Gastrocnemius medialis (tissue), 4 donors: Measurements from ENCODE around the gene PYGL. TPM values are rescaled to one million over a fixed set of nuclear protein-coding genes. Genes with fewer than 3 reads are reported as not detected.
"Not testable (repeated sequence)": the region's sequence is repeated elsewhere in the genome, so short reads cannot be mapped to it uniquely, and the experiment has no call there.

ENCODE experiments used
- ATAC-seq, 2 donors: fragments of 150-250 bp; one replicate each; pipeline ENCODE4 v1.9.1; 2016
- DNase-seq, 2 donors: peaks; one replicate each; pipeline ENCODE4 v3.0.0-alpha.2; 2019
- H3K27ac ChIP-seq, 4 donors: fragments of 200-600 bp; sonication (generic); 1 replicate in 1 of 4; 2 replicates in 3 of 4; pipeline ENCODE4 v1.5.1; 2016 to 2018; ENCODE audit warnings: mild to moderate bottlenecking in 2 of 4, moderate library complexity in 1 of 4
- H3K27me3 ChIP-seq, 3 donors: fragments of 200-600 bp; sonication (generic) in 2 of 3; 1 replicate in 1 of 3; 2 replicates in 2 of 3; pipeline versions ENCODE4 v1.5.1 to v1.6.0; 2016 to 2019; ENCODE audit warnings: mild to moderate bottlenecking in 1 of 3, moderate library complexity in 1 of 3
- H3K36me3 ChIP-seq, 2 donors: fragments of 200-600 bp; sonication (generic) in 1 of 2; one replicate each; pipeline ENCODE4 v1.5.1; 2017 to 2018
- H3K4me1 ChIP-seq, 2 donors: fragments of 200-600 bp; sonication (generic) in 1 of 2; one replicate each; pipeline ENCODE4 v1.5.1; 2016 to 2017; ENCODE audit warnings: mild to moderate bottlenecking in 2 of 2
- H3K4me3 ChIP-seq, 4 donors: fragments of 200-600 bp; sonication (generic) in 3 of 4; 1 replicate in 1 of 4; 2 replicates in 3 of 4; pipeline ENCODE4 v1.5.1; 2016 to 2019; ENCODE audit warnings: mild to moderate bottlenecking in 2 of 4
- H3K9me3 ChIP-seq, 3 donors: fragments of 200-600 bp; sonication (generic) in 2 of 3; 1 replicate in 1 of 3; 2 replicates in 2 of 3; pipeline ENCODE4 v1.5.1; 2016 to 2019
- POLR2A ChIP-seq, 2 donors: fragments of 450-650 bp; IDR thresholded peaks; one replicate each; pipeline ENCODE4 v1.6.1; 2017; ENCODE audit warnings: antibody characterized with exemption in 2 of 2, mild to moderate bottlenecking in 2 of 2, moderate library complexity in 2 of 2
- in situ Hi-C, 4 donors: fragments of 200-750 bp; cut with MboI; loops; one replicate each; pipeline versions ENCODE4 v1.15.0 to v1.8.0; 2017; ENCODE audit warnings: low sequenced_read_pairs in 4 of 4
- intact Hi-C: fragments of 100-400 bp; cut with DNase I; formaldehyde crosslinking; loops from one replicate; pipeline ENCODE4 v1.15.1; 2023; ENCODE audit warnings: low total_unique reads
- total RNA-seq, 4 donors: library from RNA; depleted of rRNA; stranded (reverse); fragments of >200 nt; gene quantifications; one replicate each; pipeline versions ENCODE4 v1.1.0 to v1.2.3, GENCODE V29; 2016
- TF ChIP-seq, protein P1 (sequence below), 5 experiments: fragments of 450-650 bp in 3 of 5; fragments of 200-600 bp in 2 of 5; sonication (generic) in 2 of 5; IDR thresholded peaks in 4 of 5; conservative IDR thresholded peaks in 1 of 5; 1 replicate in 4 of 5; 2 replicates in 1 of 5; pipeline ENCODE4 v1.5.1; 2016 to 2019; ENCODE audit warnings: antibody characterized with exemption in 5 of 5, mild to moderate bottlenecking in 3 of 5, moderate library complexity in 3 of 5

The PYGL gene
- total RNA-seq, 4 donors from 2014 or later, result 4.8 to 8.6 (median 6.4) TPM

DNA sequence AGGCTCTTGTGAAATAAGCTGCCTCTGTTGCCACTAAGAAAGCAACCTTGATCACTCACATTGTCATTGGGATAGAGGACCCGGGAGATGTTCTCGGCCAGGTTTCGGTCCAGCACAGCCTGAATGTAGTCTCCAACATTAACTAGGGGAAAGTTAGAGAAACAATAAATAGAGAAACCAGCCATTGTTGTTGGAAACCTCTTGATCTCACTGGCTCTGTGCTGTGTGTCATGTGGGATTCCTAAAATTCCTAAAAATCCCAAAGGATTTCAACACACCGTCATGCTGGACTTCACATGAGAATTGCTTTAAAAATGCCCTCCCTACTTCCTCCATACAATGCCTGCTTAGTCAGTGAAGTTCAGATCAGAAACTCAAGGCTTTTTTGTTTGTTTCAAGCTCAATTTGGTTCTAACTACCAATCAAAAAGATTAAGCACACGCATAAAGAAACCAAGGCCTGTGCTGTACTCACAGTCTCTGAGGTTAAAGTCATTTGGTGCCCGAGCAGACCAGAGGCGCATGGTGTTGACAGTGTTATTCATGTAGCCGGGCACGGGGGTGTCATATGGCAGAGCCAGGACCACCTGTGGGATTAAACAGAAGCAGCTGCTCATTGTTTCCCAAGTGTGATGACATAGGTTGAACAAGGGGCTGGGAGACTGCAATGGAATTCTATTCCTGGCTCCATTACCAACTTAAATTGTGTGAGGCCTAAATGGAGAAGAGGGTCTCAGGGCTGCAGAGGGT lies 23.6 kb downstream of the PYGL start:
- Histone ChIP-seq H3K27ac (no peak overlapping the region), H3K4me3 (no peak overlapping the region), H3K27me3 (no peaks in the 10 kb centered on the region), H3K4me1 (no peaks in the 10 kb centered on the region), H3K9me3 (no peaks in the 10 kb centered on the region), H3K36me3 (peaks cover 0 to 4% of the 10 kb centered on the region in 2 donors)
- in situ Hi-C loops, result no loop called here
- intact Hi-C loops, result no loop called here
- DNase-seq (no peak), ATAC-seq (peak in 1 of 2 donors; percentile 41)
- TF ChIP-seq, protein P1, sequence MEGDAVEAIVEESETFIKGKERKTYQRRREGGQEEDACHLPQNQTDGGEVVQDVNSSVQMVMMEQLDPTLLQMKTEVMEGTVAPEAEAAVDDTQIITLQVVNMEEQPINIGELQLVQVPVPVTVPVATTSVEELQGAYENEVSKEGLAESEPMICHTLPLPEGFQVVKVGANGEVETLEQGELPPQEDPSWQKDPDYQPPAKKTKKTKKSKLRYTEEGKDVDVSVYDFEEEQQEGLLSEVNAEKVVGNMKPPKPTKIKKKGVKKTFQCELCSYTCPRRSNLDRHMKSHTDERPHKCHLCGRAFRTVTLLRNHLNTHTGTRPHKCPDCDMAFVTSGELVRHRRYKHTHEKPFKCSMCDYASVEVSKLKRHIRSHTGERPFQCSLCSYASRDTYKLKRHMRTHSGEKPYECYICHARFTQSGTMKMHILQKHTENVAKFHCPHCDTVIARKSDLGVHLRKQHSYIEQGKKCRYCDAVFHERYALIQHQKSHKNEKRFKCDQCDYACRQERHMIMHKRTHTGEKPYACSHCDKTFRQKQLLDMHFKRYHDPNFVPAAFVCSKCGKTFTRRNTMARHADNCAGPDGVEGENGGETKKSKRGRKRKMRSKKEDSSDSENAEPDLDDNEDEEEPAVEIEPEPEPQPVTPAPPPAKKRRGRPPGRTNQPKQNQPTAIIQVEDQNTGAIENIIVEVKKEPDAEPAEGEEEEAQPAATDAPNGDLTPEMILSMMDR (IDR thresholded peaks at IDR 0.05 in 4 of 5, conservative IDR thresholded peaks at IDR 0.05 in 1 of 5), result no peak
- TF ChIP-seq POLR2A (IDR thresholded peaks at IDR 0.05), result no peak

DNA sequence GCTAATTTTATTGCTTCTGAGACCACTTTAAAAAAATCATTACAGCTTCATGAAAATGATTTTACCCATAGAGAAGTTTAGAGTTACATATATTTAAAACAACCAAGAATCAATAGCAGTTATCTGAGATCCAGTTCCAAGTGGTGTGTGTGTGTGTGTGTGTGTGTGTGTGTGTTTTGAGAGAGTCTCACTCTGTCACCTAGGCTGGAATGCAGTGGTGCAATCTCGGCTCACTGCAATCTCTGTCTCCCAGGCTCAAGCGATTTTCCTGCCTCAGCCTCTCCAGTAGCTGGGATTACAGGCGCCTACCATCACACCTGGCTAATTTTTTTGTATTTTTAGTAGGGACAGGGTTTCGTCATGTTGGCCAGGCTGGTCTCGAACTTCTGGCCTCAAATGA lies 24.8 kb downstream of the PYGL start:
- ATAC-seq, in situ Hi-C loops, DNase-seq, H3K4me3 ChIP-seq, H3K27me3 ChIP-seq, intact Hi-C loops, H3K36me3 ChIP-seq, H3K27ac ChIP-seq, H3K9me3 ChIP-seq, H3K4me1 ChIP-seq: not testable (repeated sequence)

DNA sequence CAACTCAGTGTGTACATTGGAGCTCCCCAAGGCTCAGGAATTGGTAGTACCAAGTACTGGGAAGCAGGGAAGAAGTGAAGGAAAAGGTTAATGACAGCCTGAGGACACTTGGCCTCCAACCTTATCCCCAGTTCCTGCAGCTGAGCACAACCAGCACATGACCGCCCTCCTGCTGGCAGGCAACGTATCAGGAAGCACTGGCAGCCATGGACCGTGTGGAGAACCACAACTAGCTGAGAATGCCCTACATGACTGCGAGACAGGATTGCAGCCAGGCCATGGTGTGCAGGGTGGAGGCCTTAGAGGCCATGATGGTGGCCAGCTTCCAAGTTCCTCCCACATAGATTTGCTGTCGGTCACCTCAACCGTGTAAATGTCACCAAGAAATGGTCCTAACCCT lies 26.8 kb downstream of the PYGL start:
- DNase-seq (no peak), ATAC-seq (no peak)
- Histone ChIP-seq H3K27me3 (no peaks in the 10 kb centered on the region), H3K36me3 (peaks cover 0 to 8% of the 10 kb centered on the region in 2 donors), H3K4me3 (no peak overlapping the region), H3K27ac (no peak overlapping the region), H3K4me1 (no peaks in the 10 kb centered on the region), H3K9me3 (no peaks in the 10 kb centered on the region)
- intact Hi-C loops (no loop called here), in situ Hi-C loops (no loop called here)
- no peak for TF ChIP-seq POLR2A (IDR thresholded peaks at IDR 0.05)
- TF ChIP-seq, protein P1 (IDR thresholded peaks at IDR 0.05 in 4 of 5, conservative IDR thresholded peaks at IDR 0.05 in 1 of 5), result no peak

DNA sequence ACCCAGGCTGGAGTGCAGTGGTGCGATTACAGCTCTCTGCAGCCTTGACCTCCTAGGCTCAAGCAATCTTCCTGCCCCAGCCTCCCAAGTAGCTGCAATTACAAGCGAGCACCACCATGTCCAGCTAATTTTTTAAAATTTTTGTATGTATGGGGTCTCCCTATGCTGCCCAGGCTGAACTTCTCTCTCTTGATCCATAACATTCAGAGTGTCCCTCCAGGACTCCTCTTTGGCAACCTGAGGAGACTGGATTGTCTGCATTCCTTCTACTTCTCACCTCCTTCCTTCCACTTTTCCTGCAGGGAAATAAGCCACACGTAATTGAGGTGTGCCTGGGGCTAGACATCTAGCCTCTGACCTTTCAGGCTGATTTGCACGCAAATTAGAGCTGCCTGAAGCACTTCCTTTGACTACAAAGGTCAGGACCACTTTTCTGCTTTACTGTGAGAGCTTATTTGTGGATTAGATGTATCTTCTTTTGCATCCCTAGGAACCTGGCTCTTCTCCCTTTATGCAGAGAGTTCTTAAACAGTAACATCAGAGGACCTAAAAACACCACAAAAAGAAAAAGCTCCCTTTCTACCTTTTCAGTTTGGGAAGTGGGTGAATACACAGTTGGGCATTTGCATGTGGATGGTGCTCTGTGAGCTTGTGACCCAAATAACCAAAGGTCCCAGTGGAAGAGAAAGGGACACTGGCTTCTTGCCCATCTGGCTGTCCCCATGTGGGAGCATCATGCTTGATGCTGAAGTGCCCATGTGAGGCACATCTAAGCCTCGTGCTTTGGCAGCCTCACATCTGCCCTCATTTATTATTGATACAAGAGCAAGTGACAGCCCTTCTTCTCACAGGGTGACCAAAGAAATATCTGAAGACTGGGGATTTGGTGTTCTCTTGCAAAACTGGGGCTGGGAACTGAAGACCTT lies 33.5 kb downstream of the PYGL start:
- in situ Hi-C loops, result no loop called here
- ATAC-seq, result no peak

More for the DNA sequence above, 33.5 kb downstream of the PYGL start:
- H3K4me3 ChIP-seq, result no peak overlapping the region
- H3K36me3 ChIP-seq, result peaks cover 0 to 24% of the 10 kb centered on the region in 2 donors
- intact Hi-C loops, result no loop called here
- no peaks in the 10 kb centered on the region for H3K27me3 ChIP-seq
- TF ChIP-seq, protein P1 (IDR thresholded peaks at IDR 0.05 in 4 of 5, conservative IDR thresholded peaks at IDR 0.05 in 1 of 5), result no peak
- TF ChIP-seq POLR2A (IDR thresholded peaks at IDR 0.05), result no peak
- no peaks in the 10 kb centered on the region for H3K4me1 ChIP-seq
- no peak for DNase-seq
- no peak overlapping the region for H3K27ac ChIP-seq
- no peaks in the 10 kb centered on the region for H3K9me3 ChIP-seq
